Measurements from ENCODE around the gene AOAH.
"Not testable (repeated sequence)": the region's sequence is repeated elsewhere in the genome, so short reads cannot be mapped to it uniquely, and the experiment has no call there.

Gene AOAH

GRCh38 chr7:36651404-36651803, 72.9 kb downstream of the AOAH start:
- DNase-seq (ENCODE audit: low spot score): no peak

GRCh38 chr7:36650766-36651312, 73.5 kb downstream of the AOAH start:
- in situ Hi-C loops (cut with MboI; ENCODE audit: low sequenced_read_pairs, unreplicated experiment): loop anchor here (25.0 kb wide), 1 partner anchor 536 kb away; no protein-coding TSS in a partner anchor
- no peak for DNase-seq (ENCODE audit: low spot score)
- TF ChIP-seq, protein P1, sequence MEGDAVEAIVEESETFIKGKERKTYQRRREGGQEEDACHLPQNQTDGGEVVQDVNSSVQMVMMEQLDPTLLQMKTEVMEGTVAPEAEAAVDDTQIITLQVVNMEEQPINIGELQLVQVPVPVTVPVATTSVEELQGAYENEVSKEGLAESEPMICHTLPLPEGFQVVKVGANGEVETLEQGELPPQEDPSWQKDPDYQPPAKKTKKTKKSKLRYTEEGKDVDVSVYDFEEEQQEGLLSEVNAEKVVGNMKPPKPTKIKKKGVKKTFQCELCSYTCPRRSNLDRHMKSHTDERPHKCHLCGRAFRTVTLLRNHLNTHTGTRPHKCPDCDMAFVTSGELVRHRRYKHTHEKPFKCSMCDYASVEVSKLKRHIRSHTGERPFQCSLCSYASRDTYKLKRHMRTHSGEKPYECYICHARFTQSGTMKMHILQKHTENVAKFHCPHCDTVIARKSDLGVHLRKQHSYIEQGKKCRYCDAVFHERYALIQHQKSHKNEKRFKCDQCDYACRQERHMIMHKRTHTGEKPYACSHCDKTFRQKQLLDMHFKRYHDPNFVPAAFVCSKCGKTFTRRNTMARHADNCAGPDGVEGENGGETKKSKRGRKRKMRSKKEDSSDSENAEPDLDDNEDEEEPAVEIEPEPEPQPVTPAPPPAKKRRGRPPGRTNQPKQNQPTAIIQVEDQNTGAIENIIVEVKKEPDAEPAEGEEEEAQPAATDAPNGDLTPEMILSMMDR (IDR thresholded peaks at IDR 0.05; ENCODE audit: borderline replicate concordance, control extremely low read depth, extremely low read depth, insufficient read depth, missing control alignments): no peak

More at GRCh38 chr7:36651404-36651803, 72.9 kb downstream of the AOAH start:
- TF ChIP-seq, protein P1 (IDR thresholded peaks at IDR 0.05; ENCODE audit: borderline replicate concordance, control extremely low read depth, extremely low read depth, insufficient read depth, missing control alignments): no peak
- in situ Hi-C loops (cut with MboI; ENCODE audit: low sequenced_read_pairs, unreplicated experiment): loop anchor here (25.0 kb wide), 1 partner anchor 536 kb away; no protein-coding TSS in a partner anchor

DNA sequence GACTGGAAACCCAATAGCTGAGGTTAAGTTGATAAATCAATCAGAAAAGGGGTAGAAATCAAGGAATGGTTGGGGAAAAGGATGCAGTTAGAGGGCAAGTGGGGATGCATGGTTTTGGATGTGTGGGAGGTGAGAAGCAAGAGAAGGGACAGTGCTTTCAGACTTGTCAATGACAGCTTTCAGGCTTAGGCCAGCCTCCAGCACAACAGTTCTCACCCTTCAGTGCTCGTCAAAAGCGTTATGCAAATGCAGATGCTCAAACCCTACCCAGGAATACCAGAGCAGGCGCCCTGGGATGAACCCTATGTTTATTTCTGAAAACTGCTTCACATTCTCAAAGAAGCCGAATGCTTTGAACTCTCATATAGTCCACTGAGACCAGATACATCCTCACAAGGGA, 74.0 kb downstream of the AOAH start:
- TF ChIP-seq, protein P1 (IDR thresholded peaks at IDR 0.05; ENCODE audit: borderline replicate concordance, control extremely low read depth, extremely low read depth, insufficient read depth, missing control alignments): no peak
- in situ Hi-C loops (cut with MboI; ENCODE audit: low sequenced_read_pairs, unreplicated experiment): loop anchor here (25.0 kb wide), 1 partner anchor 537 kb away; no protein-coding TSS in a partner anchor
- no peak for DNase-seq (ENCODE audit: low spot score)

- in situ Hi-C loops (cut with MboI; ENCODE audit: low sequenced_read_pairs, unreplicated experiment); DNase-seq (ENCODE audit: low spot score): not testable (repeated sequence)
Observed at GRCh38 chr7:36649319-36649718, 75.0 kb downstream of the AOAH start.

- DNase-seq (ENCODE audit: low spot score): no peak
- in situ Hi-C loops (cut with MboI; ENCODE audit: low sequenced_read_pairs, unreplicated experiment): no loop called here
- TF ChIP-seq, protein P1 (IDR thresholded peaks at IDR 0.05; ENCODE audit: borderline replicate concordance, control extremely low read depth, extremely low read depth, insufficient read depth, missing control alignments): no peak
Observed at GRCh38 chr7:36648441-36648840, 75.9 kb downstream of the AOAH start.

DNA sequence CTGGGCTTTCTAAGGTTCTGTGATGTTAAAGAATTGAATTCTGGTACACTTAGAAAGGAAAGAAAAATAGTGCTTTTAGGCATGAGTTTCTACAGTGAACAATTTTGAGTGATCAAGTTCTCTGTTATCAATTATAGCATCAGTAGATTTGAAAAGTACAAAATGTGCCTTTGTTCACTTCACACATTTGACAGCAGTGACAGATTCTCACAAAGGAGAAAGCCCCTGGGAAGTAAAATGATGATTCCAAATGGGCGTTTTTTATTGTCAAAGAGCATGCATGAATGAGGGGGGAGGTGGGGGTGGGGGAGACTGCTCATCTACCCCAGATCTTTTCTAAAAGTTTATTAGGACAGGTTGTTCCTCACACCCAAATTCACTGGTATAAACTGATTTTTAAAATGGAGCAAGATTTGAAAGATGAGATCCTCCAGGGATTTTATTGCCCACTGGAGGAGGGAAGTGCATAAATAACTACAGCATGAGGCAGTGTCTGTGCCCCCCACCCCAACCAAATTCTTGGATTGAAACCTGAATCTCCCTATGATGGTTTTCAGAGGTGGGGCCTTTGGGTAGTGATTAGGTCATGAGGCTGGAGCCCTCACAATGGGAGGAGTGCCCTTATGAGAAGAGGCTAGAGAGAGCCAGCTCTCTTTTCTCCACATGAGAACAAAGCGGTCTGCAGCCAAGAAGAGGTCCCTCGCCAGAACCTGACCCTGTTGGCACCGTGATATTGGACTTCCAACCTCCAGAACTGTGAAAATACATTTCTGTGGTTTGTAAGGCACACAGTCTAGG, 79.5 kb downstream of the AOAH start:
- no peak for DNase-seq (ENCODE audit: low spot score)
- in situ Hi-C loops (cut with MboI; ENCODE audit: low sequenced_read_pairs, unreplicated experiment): no loop called here
- TF ChIP-seq, protein P1 (IDR thresholded peaks at IDR 0.05; ENCODE audit: borderline replicate concordance, control extremely low read depth, extremely low read depth, insufficient read depth, missing control alignments): no peak

GRCh38 chr7:36642414-36642813, 81.9 kb downstream of the AOAH start:
- TF ChIP-seq, protein P1 (IDR thresholded peaks at IDR 0.05; ENCODE audit: borderline replicate concordance, control extremely low read depth, extremely low read depth, insufficient read depth, missing control alignments): no peak

More at GRCh38 chr7:36642414-36642813, 81.9 kb downstream of the AOAH start:
- DNase-seq (ENCODE audit: low spot score): no peak
- in situ Hi-C loops (cut with MboI; ENCODE audit: low sequenced_read_pairs, unreplicated experiment): no loop called here
